IPS-11a (cell line): ENCODE measurements around the gene CEP131.

Experiments
- H3K4me3 ChIP-seq: one replicate; pipeline ENCODE4 v1.5.1; 2013; ENCODE audit warnings: low read depth, low read length, control low read depth

CEP131 gene

DNA sequence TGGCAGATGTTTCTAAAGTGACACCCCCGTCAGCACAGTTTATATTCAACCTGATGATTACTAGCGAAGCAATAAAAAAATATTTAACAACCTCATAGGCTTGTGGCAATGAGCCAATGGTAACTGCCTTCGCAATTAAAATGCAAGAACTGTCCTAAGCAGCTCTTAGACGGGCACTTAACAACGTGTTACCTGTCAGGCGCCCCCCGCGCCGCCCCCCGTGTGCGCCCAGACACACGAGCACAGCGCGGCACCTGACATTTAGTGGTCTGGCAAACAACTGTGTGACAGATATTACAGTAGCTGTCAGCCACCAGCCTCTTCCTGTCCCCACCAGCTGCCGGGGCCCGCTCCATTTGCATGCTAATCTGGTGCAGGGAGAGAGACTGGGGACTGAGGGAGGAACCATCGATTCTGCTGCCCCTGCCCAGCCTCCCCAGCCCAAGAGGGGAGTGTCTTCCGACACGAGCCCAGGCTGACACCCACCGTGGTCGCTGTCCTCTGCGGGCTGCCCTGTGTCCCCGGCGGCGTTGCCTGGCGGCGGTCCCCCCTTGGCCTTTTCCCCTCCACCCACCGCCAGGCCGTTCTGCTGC lies 29.0 kb upstream of the CEP131 start:
- no peak overlapping the region for H3K4me3 ChIP-seq

DNA sequence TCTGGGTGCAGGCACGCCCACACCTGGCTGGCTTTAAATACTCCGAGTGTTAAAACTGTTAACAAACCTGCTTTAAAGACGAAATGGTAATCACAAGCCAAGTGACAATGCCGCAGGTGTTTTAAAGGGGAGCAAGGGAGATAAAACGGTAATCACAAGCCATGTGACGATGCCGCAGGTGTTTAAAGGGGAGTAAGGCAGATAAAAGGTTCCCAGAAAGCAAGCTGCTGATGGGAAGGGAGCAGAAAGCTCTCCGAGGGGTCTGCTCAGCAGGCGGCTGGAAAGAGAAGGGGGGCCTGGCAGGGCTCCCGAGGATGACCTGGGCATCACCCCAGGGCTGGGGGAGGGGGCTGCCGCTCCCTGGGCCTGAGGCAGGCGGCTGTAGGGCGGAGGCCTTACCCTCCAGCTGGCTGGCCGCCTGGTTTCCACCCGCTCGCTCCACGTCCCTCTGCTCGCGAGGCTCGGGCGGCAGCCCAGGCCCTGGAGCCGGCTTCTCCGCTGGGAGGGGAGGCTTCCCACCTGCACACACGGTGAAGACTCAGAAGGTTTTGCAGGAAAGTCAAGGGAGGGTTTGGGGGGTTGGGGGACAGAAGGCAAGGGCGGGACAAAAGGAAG lies 28.4 kb upstream of the CEP131 start:
- no peak overlapping the region for H3K4me3 ChIP-seq

DNA sequence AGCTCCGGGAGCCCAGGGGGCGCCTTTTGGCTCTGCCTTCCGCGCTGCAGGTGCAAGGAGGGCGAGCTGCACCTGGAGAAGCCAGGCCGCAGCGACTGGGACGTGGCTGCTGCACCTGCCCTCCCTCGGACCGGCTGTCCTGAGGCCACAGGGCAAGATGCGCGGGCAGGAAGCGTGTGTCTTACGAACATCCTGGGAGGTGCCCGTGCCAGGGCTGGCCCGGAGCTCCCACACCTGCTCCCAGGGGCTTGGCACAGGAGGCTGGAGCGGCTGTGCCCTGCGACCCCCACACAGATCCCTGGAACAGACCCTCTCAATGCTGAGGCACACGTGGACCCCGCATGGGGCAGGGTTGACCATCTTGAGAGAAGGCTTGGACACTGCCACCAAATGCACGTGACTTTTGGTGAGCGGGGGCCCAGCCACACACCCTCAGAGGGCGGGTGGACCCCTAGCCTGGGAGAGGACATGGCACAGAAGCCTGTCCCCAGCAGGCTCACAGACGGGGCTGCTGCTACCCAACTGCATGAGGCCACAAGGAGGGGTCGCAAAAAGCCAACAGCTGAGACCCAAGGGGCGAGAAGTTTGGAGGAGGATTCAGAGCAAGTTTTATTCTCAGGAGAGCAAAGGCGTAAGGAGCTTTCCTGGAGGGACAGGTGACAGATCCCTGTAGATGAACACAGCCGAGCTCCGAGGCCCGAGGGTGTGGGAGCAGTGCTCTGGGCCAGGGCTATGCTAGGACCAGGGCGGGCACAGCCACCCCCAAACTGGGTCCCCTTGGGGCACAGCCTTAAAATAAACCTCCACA lies 27.7 kb upstream of the CEP131 start:
- no peak overlapping the region for H3K4me3 ChIP-seq

DNA sequence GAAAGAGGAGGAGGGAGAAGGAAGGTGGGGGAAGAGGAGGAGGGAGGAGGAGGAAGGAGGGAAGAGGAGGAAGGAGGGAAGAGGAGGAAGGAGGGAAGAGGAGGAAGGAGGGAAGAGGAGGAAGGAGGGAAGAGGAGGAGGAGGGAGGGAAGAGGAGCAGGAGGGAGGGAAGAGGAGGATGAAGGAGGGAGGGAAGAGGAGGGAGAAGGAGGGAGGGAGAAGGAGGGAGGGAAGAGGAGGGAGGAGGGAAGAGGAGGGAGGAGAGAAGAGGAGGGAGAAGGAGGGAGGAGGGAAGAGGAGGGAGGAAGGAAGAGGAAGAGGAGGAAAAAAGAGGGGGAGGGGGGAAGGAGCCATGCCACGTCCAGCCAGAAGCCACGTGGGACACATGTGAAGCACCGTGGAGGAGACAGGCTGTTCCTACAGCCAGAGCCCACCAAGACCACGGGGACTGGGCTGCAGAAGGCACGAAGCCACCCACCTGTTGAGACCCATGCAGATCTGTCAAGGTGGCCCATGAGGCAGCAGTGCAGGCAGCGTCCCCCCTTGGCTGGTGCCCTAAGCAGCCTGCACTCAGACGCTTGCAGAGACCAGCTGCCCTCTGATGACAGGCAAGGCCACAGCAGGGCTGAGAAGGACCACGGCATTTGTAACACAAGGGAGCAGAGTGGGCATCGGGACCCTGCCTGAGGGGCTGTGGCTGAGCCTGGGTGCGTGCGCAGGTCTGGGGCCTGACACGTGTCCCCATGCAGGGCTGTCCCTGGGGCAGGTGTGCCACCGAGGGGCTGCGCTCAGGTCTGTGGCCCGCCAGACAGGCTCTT lies 26.7 kb upstream of the CEP131 start:
- no peak overlapping the region for H3K4me3 ChIP-seq

DNA sequence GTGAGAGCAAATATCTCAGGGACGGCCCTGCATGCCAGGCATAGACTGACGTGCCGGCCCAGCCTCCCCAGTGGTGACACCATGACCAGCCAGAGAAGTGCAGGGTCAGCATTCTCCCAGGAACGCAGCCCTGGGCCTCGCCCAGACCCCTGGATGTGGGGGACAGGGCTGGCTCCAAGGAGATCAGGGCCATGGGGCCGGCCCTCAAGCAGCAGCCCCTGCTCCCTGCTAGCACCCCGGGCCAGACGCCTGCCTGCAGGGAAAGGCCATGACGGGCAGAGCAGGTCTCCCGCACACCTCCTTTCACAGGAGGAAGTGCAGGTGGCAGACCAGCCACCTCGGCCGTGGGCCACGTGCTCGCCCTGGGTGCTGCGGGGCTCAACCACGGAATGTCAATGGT lies 25.9 kb upstream of the CEP131 start:
- H3K4me3 ChIP-seq, result no peak overlapping the region

DNA sequence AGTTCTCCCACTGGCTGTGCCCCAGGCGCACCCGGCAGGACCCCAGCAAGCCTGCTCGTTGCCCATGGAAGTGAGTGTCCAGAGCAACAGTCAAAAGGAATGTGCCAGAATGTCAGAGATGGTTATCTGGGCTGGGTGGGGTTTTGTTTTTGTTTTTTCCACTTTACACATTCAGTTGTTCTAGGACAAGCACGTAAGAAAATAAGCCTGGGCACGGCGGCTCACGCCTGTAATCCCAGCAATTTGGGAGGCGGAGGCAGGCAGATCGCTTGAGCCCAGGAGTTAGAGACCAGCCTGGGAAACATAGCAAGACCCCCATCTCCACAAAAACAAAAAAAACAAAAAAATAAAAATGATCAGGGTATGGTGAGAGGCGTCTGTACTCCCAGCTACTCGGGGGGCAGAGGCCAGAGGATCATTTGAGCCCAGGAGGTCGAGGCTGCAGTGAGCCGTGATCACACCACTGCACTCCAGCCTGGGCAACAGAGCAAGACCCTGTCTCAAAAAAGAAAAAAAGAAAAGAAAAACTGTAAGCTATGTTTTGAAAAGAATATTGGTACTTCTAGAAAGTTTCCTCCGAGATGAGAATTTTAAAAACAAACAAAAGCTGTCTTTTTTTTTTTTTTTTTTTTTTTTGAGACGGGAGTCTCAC lies 24.7 kb upstream of the CEP131 start:
- no peak overlapping the region for H3K4me3 ChIP-seq

DNA sequence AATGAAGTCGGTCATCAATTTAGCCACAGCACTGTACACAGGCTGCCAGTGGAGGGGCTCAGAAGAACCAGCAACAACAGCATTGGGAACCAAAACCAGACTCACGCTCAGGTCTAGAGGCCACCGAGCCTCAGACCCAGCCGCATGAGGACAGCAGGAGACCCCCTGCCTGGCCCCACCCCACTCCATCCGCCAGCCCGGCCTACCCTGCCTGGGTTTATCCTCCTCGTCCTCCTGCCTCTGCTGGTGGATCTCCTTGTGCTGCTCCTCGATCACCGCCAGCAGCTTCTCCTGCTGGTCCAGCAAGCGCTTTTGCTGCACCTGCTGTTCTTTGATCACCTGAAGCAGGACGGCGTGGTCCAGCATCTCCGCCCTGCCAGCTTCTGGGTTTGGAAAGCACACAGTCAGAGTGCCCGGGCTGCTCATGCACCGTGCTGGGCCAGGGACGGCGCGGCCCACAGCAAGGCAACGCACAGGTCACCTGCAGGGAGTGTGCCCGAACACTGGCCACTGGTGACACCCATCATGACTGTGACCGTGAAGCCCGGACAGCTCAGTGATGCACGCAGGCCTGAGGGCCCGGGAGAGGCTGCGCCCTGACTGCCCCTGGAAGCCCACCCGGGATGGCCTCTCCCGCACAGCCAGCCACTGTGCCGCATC lies 24.0 kb upstream of the CEP131 start:
- H3K4me3 ChIP-seq, result no peak overlapping the region

DNA sequence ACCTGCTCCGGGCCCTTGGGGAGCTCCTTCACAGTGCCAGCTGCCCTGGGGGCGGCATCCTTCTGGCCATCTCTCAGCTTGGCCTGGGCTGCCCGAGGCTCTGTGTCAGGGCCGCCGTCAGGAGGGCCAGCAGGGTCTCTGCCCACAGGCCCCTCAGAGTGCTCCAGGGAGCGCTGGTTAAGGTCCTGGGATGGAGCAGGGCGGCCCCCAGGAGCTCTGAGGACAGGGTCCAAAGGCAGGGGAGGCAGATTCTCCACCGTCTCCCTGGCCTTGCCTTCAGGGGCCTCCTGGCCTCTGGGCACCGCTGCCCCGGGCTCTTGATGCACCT lies 23.5 kb upstream of the CEP131 start:
- no peak overlapping the region for H3K4me3 ChIP-seq

DNA sequence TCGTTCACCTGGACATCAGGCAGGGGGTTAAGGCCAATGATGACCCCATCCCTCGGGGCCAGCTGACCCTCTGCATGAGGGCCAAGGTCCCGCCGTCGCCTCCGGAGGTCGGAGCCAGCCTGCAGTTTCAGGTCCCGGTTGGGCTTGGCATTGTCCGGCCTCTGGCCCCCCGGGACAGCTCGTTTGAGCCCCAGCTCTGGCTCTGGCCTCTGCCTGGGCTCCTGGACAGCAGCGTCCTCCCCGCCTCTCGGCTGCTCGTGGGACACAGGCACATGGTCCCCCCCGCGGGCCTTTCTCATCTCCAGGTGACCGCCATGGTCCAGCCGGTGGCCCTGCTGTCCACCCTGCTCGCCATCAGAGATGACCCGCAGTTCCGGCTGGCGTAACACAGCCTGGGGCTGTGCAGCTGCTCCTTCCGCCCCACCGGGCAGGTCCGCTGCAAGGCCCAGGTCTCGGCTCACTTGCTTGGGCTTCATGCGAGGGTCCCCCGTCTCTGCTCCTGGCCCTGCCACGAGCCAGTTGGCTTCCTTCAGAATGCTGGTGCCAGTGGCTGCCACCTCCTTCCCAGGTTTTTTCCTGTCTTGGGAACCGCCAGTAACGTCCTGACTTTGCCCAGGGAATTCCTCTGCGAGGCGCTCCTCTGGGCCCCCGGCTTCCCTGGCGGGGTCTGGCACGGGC lies 23.0 kb upstream of the CEP131 start:
- no peak overlapping the region for H3K4me3 ChIP-seq

DNA sequence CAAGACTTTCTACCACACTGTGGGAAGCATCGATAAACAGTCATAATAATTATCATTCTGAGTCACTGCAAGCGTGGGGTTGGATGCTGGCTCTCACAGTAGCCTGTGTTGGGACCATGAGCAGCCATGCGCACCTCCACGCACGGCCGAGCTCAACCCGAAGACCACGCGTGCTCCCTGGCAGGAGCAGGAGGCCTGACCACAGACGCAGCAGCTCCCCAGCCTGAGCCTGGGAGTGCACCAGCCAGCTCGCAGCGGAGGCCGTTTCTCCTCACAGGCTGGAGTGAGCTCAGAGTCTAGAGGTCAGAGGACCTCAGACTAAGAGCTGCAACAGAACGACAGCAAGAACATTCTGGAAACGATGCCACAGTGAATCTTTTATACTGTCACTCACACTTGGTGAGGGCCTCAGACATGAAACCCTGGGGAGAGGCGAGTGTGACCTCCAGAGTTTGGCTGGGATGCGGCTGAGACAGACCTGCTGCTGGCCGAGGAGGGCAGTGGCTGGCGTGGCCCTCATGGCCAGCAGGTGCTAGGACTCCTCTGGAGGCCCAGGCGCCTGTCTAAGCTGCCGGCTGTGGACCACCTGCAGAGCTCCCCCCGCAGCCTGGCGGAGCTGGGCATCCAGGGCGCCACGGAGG lies 22.4 kb upstream of the CEP131 start:
- H3K4me3 ChIP-seq, result no peak overlapping the region

DNA sequence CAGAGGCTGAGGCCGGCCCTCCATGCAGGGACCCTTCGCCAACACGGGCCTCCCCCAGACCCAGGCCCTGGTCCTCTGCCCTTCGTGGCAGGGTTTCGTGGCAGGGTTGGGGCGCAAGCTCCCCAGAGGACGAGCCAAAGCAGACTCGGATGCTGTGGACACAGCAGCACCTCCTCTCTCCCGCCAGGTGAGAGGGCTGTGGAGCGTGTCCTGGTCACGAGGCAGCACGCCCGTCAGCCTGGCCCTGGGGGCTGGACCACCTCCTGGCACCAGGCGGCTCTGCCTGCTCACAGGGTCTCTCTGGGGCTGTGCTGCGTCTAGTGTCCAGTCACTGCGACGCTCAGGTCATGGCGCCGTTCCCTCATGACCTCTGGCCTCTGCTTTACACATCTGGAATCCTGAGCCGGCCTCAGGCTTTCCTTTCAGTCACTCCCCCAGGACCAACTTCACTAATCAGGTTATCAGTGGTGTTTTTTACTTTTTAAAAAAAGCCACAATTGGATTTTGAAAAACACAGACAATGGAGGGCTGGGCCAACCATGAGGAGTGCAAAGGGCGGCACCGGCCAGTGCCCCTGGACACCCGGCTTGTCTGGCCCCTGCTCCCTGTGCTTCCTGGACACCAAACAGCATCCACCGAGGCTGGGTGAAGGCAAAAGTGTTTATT lies 21.7 kb upstream of the CEP131 start:
- H3K4me3 ChIP-seq, result no peak overlapping the region

DNA sequence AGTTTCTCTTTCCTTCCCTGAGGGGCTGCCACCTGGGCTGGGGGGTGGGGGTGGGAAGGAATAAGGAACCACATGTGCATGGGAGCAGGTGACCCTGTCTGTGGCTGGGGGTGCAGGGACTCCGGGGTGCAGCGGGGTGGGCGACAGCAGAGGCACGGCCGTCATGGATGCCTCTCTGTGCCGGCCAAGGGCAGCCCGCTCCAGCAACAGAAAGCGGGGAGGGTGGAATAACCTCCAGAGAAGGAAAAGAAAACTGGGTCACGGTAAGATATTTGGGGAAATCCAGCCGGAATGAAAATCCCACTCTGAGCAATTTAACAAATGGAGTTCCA lies 20.5 kb upstream of the CEP131 start:
- H3K4me3 ChIP-seq, result no peak overlapping the region

DNA sequence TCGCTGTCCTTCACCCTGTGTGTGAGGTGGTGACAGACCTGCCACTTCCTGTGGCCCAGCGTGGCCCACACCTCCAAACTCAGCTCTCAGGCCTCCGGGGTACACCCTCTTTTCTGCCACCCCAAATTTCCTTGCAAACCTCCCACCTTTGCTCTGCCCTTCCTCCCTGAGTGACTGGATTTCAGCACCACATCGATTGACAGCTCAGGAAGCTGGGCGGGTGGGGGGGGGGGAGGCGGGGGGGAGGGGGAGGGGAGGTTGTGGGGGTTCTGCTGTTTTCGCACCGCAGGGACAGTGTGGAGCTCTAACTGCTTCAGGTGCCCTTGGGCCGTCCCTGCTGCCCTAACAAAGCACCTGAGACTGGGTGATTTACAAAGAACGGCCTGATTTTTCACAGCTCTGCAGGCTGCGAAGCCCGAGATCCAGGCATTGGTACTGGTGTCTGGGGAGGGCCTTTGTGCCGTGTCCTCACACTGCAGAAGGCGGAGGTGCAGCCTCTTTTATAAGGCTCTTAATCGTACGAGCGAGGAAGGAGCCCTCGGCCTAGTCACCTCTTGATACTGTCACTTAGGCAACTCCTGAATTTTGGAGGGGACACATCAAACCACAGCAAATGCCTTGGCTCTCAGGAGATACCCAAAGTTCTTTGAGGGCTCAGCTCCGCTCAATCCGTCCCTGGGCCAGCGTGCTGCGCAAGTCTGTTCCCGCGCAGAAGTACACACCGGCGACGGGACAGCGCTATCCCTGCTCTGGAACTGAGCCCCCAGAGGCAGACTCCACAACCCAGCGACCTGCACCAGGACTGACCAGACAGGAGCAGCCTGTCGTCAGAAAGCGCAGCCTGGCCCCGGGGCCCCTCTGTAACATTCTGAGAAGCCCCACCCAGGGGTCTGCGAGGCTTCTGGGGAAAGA lies 19.9 kb upstream of the CEP131 start:
- no peak overlapping the region for H3K4me3 ChIP-seq

DNA sequence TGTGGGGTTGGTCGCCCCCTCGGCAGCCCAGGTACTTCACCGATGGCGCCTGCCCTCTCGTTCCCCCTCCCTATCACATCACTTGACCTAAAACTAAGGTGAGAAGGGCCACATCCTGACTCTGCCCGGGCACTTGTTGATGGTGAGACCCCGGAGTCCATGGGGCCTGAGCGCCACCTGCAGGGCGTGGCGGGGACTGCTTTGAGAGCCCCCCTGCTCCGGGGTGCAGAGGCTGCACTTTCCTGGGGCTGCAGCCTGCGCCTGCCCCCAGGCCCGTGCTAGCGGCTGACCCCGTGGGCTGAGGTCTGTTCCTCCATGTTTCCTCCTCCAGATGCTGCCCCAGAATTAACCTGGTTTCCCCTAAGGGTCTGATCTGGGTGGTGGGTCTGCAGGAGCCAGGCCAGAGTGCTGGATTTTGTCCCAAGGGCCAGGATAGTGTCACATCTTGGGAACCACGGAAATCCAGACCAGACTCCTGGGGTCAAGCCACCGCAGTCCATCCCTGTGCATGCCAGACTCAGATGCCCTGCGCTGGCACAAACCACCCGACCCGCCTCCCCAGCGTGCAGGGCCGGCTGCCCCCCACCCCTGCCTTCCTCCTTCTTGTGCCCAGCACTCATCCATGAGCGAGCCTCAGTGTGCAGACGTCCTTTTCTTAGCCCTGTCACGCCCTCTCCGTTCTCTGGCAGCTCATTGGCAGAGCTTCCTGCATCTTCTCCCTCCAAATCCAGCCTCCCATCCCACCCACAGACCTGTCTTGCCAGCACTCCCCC lies 19.1 kb upstream of the CEP131 start:
- H3K4me3 ChIP-seq, result no peak overlapping the region

DNA sequence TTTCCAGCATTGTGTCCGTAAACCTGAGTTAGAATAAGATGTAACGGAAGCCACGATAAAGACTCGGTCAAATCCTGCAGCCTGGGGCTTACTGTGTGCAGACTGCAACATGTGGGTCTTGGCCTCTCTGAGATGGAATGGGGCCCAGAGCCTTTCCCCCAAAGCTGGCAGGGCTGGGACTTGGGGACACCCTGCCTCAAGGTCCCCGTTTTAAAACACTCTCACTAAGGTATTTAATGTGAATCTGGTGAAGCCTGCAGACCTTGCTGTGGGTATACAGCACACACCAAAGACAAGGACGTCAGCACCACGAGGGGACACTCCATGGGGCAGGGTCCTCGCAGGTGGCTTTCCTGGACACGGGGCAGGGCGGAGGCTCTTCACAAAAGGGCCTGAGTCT lies 18.4 kb upstream of the CEP131 start:
- H3K4me3 ChIP-seq, result no peak overlapping the region

DNA sequence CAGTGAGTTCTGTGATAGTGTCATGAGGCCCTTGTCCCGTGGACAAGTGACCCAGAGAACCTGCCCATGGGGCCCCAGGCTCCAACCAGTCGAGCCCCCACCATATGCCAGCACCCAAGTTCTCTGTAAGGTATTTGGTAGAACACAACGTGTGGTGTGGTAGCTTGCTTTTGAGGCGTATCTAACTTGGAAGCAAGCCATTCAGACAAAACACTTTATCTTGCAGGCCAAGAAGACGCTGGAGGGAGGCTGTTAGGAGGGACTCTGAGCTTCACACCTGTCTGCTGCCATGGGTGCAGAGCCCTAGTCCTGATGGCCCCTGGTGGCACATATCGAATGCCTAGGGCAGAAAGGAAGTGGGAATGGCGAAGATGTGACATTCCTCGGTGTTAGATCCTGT lies 18.0 kb upstream of the CEP131 start:
- no peak overlapping the region for H3K4me3 ChIP-seq
